ENCODE results near the gene STRA6. TPM values are rescaled to one million over a fixed set of nuclear protein-coding genes. Genes with fewer than 3 reads are reported as not detected.

The STRA6 gene
- total RNA-seq, 4 donors from 2014 or later: 0.12 TPM; not detected in 3

GRCh38 chr15:74208496-74208895 lies 5.9 kb upstream of the STRA6 start:
- 85 to 86% methylated on average over 5 to 6 of the region's 6 CpGs for WGBS, 2 donors (ENCODE audit: low coverage in 1 of 2)
- Histone ChIP-seq H3K4me1 (peaks cover 0 to 27% (median 0%) of the 10 kb centered on the region in 3 donors), H3K27ac (no peak overlapping the region), H3K4me3 (no peak overlapping the region), H3K36me3 (no peaks in the 10 kb centered on the region), H3K9me3 (no peaks in the 10 kb centered on the region), H3K27me3 (no peaks in the 10 kb centered on the region)
- TF ChIP-seq POLR2A (IDR thresholded peaks at IDR 0.05): no peak
- TF ChIP-seq EP300 (IDR thresholded peaks at IDR 0.05): no peak
- no peak for TF ChIP-seq POLR2AphosphoS5 (IDR thresholded peaks at IDR 0.05)
- TF ChIP-seq CTCF (IDR thresholded peaks at IDR 0.05): no peak
- ATAC-seq: no peak

DNA sequence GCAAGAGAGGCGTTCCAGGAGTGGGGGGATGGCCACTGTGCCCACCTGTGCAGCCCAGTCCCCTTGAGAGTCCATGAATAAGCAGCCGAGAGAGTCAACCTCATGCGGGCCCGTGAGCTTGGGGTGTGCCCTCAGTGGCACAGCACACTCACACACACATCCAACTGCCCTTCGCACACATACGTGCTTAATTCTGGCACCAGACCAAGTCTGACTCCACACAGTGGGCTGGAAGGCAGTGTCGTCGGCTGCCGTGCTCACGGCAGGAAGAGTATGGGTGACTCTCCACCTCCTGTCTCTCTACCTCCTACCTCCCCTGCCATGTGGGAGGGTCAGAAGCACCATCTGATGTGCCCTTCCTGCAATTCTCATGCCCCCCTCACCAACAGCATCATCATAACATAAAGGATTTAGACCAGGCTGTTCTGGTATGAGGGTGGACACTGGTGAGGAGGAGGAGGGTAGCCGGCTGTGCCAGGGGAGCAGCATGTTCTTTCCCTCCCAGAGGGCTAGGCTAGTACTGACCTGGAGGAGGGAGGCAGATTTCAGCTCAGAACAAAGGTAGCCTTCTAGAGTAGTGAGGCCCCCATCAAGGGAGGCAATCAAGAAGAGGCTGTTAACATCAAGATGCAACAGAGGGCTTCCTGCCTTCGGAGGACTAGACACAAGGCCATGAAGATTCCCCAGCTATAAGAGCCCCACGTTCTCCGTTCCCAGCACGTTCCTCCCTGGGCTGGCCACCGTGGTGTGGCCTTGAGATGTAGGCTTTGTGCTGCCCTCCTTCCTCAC lies 5.3 kb upstream of the STRA6 start:
- Histone ChIP-seq H3K4me3 (no peak overlapping the region), H3K9me3 (no peaks in the 10 kb centered on the region), H3K27me3 (no peaks in the 10 kb centered on the region), H3K27ac (no peak overlapping the region), H3K36me3 (no peaks in the 10 kb centered on the region), H3K4me1 (peaks cover 0 to 31% (median 0%) of the 10 kb centered on the region in 3 donors)
- ATAC-seq: no peak
- 80 to 87% methylated on average over 1 to 5 of the region's 16 CpGs for WGBS, 2 donors (ENCODE audit: low coverage in 1 of 2)
- TF ChIP-seq POLR2AphosphoS5 (IDR thresholded peaks at IDR 0.05) (no peak), POLR2A (IDR thresholded peaks at IDR 0.05) (no peak), CTCF (IDR thresholded peaks at IDR 0.05) (no peak), EP300 (IDR thresholded peaks at IDR 0.05) (no peak)

DNA sequence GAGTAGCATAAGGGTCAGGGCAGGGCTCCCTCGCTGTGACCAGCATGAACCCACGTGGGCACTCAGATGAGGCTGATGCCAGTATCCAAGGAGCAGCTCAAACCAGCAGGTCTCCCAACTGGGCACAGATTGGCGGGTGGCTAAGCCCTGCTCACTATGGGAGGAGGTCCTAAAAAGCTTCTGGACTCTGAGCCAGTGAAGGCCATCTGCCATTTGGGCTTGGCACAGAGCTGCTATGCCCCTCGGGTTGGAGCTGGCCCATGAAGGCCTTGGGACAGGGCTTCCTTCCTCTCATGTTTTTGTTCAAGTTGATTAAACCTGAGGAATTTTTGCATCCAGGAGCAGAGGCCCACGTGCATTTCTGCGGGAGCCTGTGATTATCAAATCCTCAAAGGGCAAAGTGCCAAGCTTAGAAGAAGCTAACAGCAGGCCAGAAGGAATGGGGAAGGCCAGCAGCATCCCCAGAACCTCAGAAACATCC lies 4.3 kb upstream of the STRA6 start:
- H3K27me3 ChIP-seq: peaks cover 9% of the 10 kb centered on the region
- H3K4me3 ChIP-seq: no peak overlapping the region
- H3K36me3 ChIP-seq: no peaks in the 10 kb centered on the region
- H3K27ac ChIP-seq: no peak overlapping the region
- H3K9me3 ChIP-seq: no peaks in the 10 kb centered on the region
- peaks cover 0 to 38% (median 0%) of the 10 kb centered on the region in 3 donors for H3K4me1 ChIP-seq
- no peak for ATAC-seq
- TF ChIP-seq POLR2A (IDR thresholded peaks at IDR 0.05) (no peak), POLR2AphosphoS5 (IDR thresholded peaks at IDR 0.05) (no peak), EP300 (IDR thresholded peaks at IDR 0.05) (no peak), CTCF (IDR thresholded peaks at IDR 0.05) (no peak)
- 68 to 80% methylated on average over 2 to 3 of the region's 6 CpGs for WGBS, 2 donors (ENCODE audit: low coverage in 1 of 2)

GRCh38 chr15:74205582-74205947 lies 3.0 kb upstream of the STRA6 start:
- no peak for TF ChIP-seq EP300 (IDR thresholded peaks at IDR 0.05)
- TF ChIP-seq POLR2AphosphoS5 (IDR thresholded peaks at IDR 0.05): no peak
- TF ChIP-seq POLR2A (IDR thresholded peaks at IDR 0.05): no peak
- no peak for TF ChIP-seq CTCF (IDR thresholded peaks at IDR 0.05)
- H3K9me3 ChIP-seq: no peaks in the 10 kb centered on the region
- H3K4me3 ChIP-seq: no peak overlapping the region
- peaks cover 19% of the 10 kb centered on the region for H3K27me3 ChIP-seq
- peaks cover 0 to 51% (median 8%) of the 10 kb centered on the region in 3 donors for H3K4me1 ChIP-seq
- no peaks in the 10 kb centered on the region for H3K36me3 ChIP-seq
- no peak for ATAC-seq
- no peak overlapping the region for H3K27ac ChIP-seq
- 80% methylated on average over 1 of the region's 4 CpGs; no CpG with 5 or more reads in 1 of the 2 donors for WGBS, 2 donors (ENCODE audit: low coverage in 1 of 2)

- peaks cover 0 to 52% (median 10%) of the 10 kb centered on the region in 3 donors for H3K4me1 ChIP-seq
These were observed 1.4 kb upstream of the STRA6 start for GRCh38 chr15:74203914-74204431.

More at GRCh38 chr15:74203914-74204431, 1.4 kb upstream of the STRA6 start:
- no peaks in the 10 kb centered on the region for H3K36me3 ChIP-seq
- WGBS, 2 donors (ENCODE audit: low coverage in 1 of 2): 71 to 82% methylated on average over 1 of the region's 10 CpGs
- peaks cover 19% of the 10 kb centered on the region for H3K27me3 ChIP-seq
- H3K27ac ChIP-seq: no peak overlapping the region
- H3K9me3 ChIP-seq: no peaks in the 10 kb centered on the region
- peak; percentile 41 for ATAC-seq
- TF ChIP-seq POLR2A (IDR thresholded peaks at IDR 0.05) (no peak), EP300 (IDR thresholded peaks at IDR 0.05) (no peak), CTCF (IDR thresholded peaks at IDR 0.05) (no peak), POLR2AphosphoS5 (IDR thresholded peaks at IDR 0.05) (no peak)
- H3K4me3 ChIP-seq: no peak overlapping the region
